HepG2 (cell line): ENCODE data around the gene HSPA14. TPM values are rescaled to one million over a fixed set of nuclear protein-coding genes. Genes with fewer than 3 reads are reported as not detected.

Source experiments
- FLYWCH1 ChIP-seq: sonication (generic); formaldehyde crosslinking; IDR thresholded peaks from 2 replicates; pipeline ENCODE4 v1.8.1; 2023; ENCODE audit warnings: mild to moderate bottlenecking, missing genetic modification reagents
- FOSL2 ChIP-seq: sonication (generic); formaldehyde crosslinking; IDR thresholded peaks from 2 replicates; pipeline ENCODE4 v1.4.0; 2020; ENCODE audit warnings: missing genetic modification reagents
- PBX3 ChIP-seq: sonication (generic); formaldehyde crosslinking; IDR thresholded peaks from 2 replicates; pipeline ENCODE4 v1.8.1; 2023; ENCODE audit warnings: missing genetic modification reagents, inconsistent platforms, borderline replicate concordance
- REST ChIP-seq, 2 experiments: IDR thresholded peaks; 2 replicates each; pipeline ENCODE4 v1.6.1; 2011 to 2012; ENCODE audit warnings: low read length in 2 of 2, borderline replicate concordance in 1 of 2, low read depth in 1 of 2, mild to moderate bottlenecking in 1 of 2, moderate library complexity in 1 of 2
- TEAD2 ChIP-seq: sonication (generic); formaldehyde crosslinking; IDR thresholded peaks from 2 replicates; pipeline ENCODE4 v1.9.0; 2021; ENCODE audit warnings: missing genetic modification reagents
- TERF1 ChIP-seq: sonication (generic); formaldehyde crosslinking; IDR thresholded peaks from 2 replicates; pipeline ENCODE4 v1.8.0; 2022; ENCODE audit warnings: mild to moderate bottlenecking, missing genetic modification reagents, moderate library complexity
- TMF1 ChIP-seq: sonication (generic); formaldehyde crosslinking; IDR thresholded peaks from 2 replicates; pipeline ENCODE4 v1.8.1; 2022; ENCODE audit warnings: low read depth, missing genetic modification reagents
- TRAFD1 ChIP-seq: sonication (generic); formaldehyde crosslinking; IDR thresholded peaks from 2 replicates; pipeline ENCODE4 v1.5.1; 2020; ENCODE audit warnings: missing genetic modification reagents, mild to moderate bottlenecking, borderline replicate concordance
- ZNF318 ChIP-seq: sonication (generic); formaldehyde crosslinking; IDR thresholded peaks from 2 replicates; pipeline ENCODE4 v1.4.0; 2020; ENCODE audit warnings: mild to moderate bottlenecking, missing genetic modification reagents
- ZNF678 ChIP-seq: sonication (generic); formaldehyde crosslinking; IDR thresholded peaks from 2 replicates; pipeline ENCODE4 v1.4.0; 2020; ENCODE audit warnings: mild to moderate bottlenecking, missing genetic modification reagents
- polyA plus RNA-seq, 8 experiments: library from polyadenylated mRNA; depleted of rRNA in 3 of 8; stranded (reverse) in 7 of 8; unstranded in 1 of 8; fragments of >200 nt; fragmentation: Illumina TruSeq in 4 of 8; extraction: Trizol in 4 of 8; gene quantifications; 2 replicates each; pipeline versions ENCODE4 v1.2.1 to v1.2.3, GENCODE V29; 2011 to 2016; ENCODE audit warnings: low read depth in 4 of 8, missing spikeins in 1 of 8, mixed read lengths in 1 of 8; ENCODE audit not compliant: insufficient read depth in 1 of 8
- total RNA-seq, 5 experiments: library from RNA; depleted of rRNA; stranded (reverse); fragments of >200 nt; fragmentation: Illumina TruSeq; extraction: Trizol; gene quantifications; 2 replicates each; pipeline ENCODE4 v1.2.3, GENCODE V29; 2016; ENCODE audit warnings: low read depth in 1 of 5

Gene HSPA14
- total and polyA plus RNA-seq, 2 of the 13 experiments (the other 11 are each of a cell fraction or from before 2014, with no cell fraction given) = 10.7 to 29.8 TPM

- TF ChIP-seq REST (IDR thresholded peaks at IDR 0.05; ENCODE audit: borderline replicate concordance in 1 of 2, low read depth in 1 of 2, low read length in 2 of 2) (no peak), TRAFD1 (CRISPR knock-in tag) (peak; percentile 69; the same call in 1 of the 2 replicates), TMF1 (CRISPR knock-in tag) (peak; percentile 78; the same call in 1 of the 2 replicates), FLYWCH1 (CRISPR knock-in tag) (no peak), ZNF678 (CRISPR knock-in tag) (no peak), PBX3 (CRISPR knock-in tag) (0 out of 2 replicates have a peak, but pooled peaks have one; percentile 41), TERF1 (CRISPR knock-in tag) (no peak), TEAD2 (no peak), FOSL2 (CRISPR knock-in tag) (no peak; the same call in none of the 2 replicates), ZNF318 (CRISPR knock-in tag) (no peak)
Measured at GRCh38 chr10:14837757-14838581, at the start of gene HSPA14, which contains the start of the genes CDNF and MSANTD7 (continued).
